Cardiac fibroblast (primary cell): ENCODE data around the gene TMEM60.

Experiments used
- DNase-seq, 2 donors: peaks; one replicate each; pipeline versions ENCODE4 v3.0.0 to v3.0.0-alpha.2; 2010; ENCODE audit warnings: low read depth in 2 of 2
- H3K4me3 ChIP-seq, 2 donors: replicated peaks in 1 of 2; 1 replicate in 1 of 2; 2 replicates in 1 of 2; pipeline ENCODE4 v1.5.1; 2011; ENCODE audit warnings: low read depth in 2 of 2, low read length in 2 of 2, mild to moderate bottlenecking in 2 of 2, moderate library complexity in 1 of 2
- CTCF ChIP-seq: IDR thresholded peaks from one replicate; pipeline ENCODE4 v1.5.1; 2011; ENCODE audit warnings: low read depth, mild to moderate bottlenecking, low read length, inconsistent platforms

The TMEM60 gene

GRCh38 chr7:77752016-77752415 lies 46.2 kb downstream of the TMEM60 start:
- no peak overlapping the region for H3K4me3 ChIP-seq
- no peak for TF ChIP-seq CTCF
- DNase-seq = no peak

GRCh38 chr7:77747718-77748117 lies 50.5 kb downstream of the TMEM60 start:
- no peak for DNase-seq
- H3K4me3 ChIP-seq = no peak overlapping the region
- TF ChIP-seq CTCF = no peak

GRCh38 chr7:77747178-77747577 lies 51.1 kb downstream of the TMEM60 start:
- no peak for DNase-seq
- no peak for TF ChIP-seq CTCF
- no peak overlapping the region for H3K4me3 ChIP-seq

GRCh38 chr7:77746824-77747165 lies 51.4 kb downstream of the TMEM60 start:
- H3K4me3 ChIP-seq = no peak overlapping the region
- no peak for TF ChIP-seq CTCF
- DNase-seq = no peak

- DNase-seq = no peak
- H3K4me3 ChIP-seq = no peak overlapping the region
- TF ChIP-seq CTCF = no peak
Observed at GRCh38 chr7:77746164-77746823, 51.9 kb downstream of the TMEM60 start.

- TF ChIP-seq CTCF = no peak
- no peak overlapping the region for H3K4me3 ChIP-seq
- no peak for DNase-seq
Observed at GRCh38 chr7:77745746-77746145, 52.5 kb downstream of the TMEM60 start.
